ENCODE measurements around the gene MEPCE. TPM values are rescaled to one million over a fixed set of nuclear protein-coding genes. Genes with fewer than 3 reads are reported as not detected.
A peak's percentile ranks its signal among the peaks of the same experiment; 100 is the strongest.

MEPCE gene
- total and polyA plus RNA-seq, 9 of the 15 experiments (the other 6 are each of a cell fraction or from before 2014, with no cell fraction given), result 10.9 to 76.3 (median 44.1) TPM

DNA sequence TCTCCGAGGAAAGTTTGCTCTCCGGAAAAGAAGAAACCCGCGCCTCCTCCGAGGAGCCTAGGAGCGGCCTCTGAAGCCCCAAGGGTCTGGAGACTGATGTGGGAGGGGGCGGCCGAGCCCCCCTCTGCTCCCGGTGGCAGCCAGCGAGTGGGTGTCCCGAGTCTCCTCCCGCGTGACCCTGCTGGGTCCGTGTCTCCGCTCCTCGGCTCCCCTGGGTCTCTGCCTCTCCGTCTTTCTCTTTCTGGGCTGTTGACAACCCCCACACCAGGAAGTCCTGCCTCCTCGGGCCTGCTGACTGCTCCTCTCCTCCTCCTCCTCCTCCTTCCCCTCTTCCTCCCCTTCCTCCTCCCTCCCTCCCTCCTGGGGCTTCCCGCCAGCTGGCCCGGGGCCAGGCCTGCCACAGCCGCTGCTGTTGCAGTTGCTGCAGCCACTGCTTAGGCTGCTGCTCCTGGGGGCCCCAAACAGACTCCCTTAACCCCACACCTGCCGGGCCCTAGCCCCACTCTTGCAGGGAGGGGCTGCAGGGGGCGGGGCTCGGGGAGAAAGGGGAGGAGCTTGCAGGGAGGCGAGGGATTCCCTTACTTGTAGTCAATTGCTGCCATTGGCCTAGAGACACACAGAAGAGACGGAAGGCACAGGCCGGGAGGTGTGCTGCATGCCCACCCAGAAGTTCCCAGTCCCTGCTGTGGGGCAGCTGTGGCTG is 49.5 kb downstream of the MEPCE start, which contains the start of gene TSC22D4 (continued):
- TF ChIP-seq, protein P1, sequence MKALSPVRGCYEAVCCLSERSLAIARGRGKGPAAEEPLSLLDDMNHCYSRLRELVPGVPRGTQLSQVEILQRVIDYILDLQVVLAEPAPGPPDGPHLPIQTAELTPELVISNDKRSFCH (CRISPR knock-in tag; IDR thresholded peaks at IDR 0.05), result no peak
- TF ChIP-seq, protein P1 (tag; IDR thresholded peaks at IDR 0.05), result no peak
- TF ChIP-seq BRD9 (IDR thresholded peaks at IDR 0.05; ENCODE audit: low read depth, partially characterized antibody), result no peak
- TF ChIP-seq, protein P2, sequence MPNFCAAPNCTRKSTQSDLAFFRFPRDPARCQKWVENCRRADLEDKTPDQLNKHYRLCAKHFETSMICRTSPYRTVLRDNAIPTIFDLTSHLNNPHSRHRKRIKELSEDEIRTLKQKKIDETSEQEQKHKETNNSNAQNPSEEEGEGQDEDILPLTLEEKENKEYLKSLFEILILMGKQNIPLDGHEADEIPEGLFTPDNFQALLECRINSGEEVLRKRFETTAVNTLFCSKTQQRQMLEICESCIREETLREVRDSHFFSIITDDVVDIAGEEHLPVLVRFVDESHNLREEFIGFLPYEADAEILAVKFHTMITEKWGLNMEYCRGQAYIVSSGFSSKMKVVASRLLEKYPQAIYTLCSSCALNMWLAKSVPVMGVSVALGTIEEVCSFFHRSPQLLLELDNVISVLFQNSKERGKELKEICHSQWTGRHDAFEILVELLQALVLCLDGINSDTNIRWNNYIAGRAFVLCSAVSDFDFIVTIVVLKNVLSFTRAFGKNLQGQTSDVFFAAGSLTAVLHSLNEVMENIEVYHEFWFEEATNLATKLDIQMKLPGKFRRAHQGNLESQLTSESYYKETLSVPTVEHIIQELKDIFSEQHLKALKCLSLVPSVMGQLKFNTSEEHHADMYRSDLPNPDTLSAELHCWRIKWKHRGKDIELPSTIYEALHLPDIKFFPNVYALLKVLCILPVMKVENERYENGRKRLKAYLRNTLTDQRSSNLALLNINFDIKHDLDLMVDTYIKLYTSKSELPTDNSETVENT (CRISPR knock-in tag; IDR thresholded peaks at IDR 0.05), result peak; percentile 81
- TF ChIP-seq POLR2AphosphoS5 (IDR thresholded peaks at IDR 0.05; ENCODE audit: control insufficient read depth, insufficient read depth, low read depth, low read length), result peak; percentile 82
- TF ChIP-seq GTF2F1 (IDR thresholded peaks at IDR 0.05; ENCODE audit: low read depth, low read length), result no peak
- TF ChIP-seq NCOA1 (IDR thresholded peaks at IDR 0.05; ENCODE audit: low read depth), result peak; percentile 74
- no peak for TF ChIP-seq RBM34 (IDR thresholded peaks at IDR 0.05; ENCODE audit: borderline replicate concordance, insufficient read depth, low read length)
- no peak for TF ChIP-seq COPS2 (conservative IDR thresholded peaks at IDR 0.05)
- peak; percentile 87 for TF ChIP-seq RBFOX2 (IDR thresholded peaks at IDR 0.05; ENCODE audit: low read depth, low read length)
- TF ChIP-seq, protein P3, sequence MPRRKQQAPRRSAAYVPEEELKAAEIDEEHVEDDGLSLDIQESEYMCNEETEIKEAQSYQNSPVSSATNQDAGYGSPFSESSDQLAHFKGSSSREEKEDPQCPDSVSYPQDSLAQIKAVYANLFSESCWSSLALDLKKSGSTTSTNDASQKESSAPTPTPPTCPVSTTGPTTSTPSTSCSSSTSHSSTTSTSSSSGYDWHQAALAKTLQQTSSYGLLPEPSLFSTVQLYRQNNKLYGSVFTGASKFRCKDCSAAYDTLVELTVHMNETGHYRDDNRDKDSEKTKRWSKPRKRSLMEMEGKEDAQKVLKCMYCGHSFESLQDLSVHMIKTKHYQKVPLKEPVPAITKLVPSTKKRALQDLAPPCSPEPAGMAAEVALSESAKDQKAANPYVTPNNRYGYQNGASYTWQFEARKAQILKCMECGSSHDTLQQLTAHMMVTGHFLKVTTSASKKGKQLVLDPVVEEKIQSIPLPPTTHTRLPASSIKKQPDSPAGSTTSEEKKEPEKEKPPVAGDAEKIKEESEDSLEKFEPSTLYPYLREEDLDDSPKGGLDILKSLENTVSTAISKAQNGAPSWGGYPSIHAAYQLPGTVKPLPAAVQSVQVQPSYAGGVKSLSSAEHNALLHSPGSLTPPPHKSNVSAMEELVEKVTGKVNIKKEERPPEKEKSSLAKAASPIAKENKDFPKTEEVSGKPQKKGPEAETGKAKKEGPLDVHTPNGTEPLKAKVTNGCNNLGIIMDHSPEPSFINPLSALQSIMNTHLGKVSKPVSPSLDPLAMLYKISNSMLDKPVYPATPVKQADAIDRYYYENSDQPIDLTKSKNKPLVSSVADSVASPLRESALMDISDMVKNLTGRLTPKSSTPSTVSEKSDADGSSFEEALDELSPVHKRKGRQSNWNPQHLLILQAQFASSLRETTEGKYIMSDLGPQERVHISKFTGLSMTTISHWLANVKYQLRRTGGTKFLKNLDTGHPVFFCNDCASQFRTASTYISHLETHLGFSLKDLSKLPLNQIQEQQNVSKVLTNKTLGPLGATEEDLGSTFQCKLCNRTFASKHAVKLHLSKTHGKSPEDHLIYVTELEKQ (CRISPR knock-in tag; IDR thresholded peaks at IDR 0.05), result no peak
- TF ChIP-seq ZNF764 (CRISPR knock-in tag; IDR thresholded peaks at IDR 0.05; ENCODE audit: low read depth), result no peak
- peak; percentile 83 for TF ChIP-seq NCOR1 (IDR thresholded peaks at IDR 0.05)
- peak; percentile 98 to 99 for TF ChIP-seq FOXK2 (conservative IDR thresholded peaks at IDR 0.05 in 1 of 2, IDR thresholded peaks at IDR 0.05 in 1 of 2; ENCODE audit: low read depth in 2 of 2)
- TF ChIP-seq, protein P4, sequence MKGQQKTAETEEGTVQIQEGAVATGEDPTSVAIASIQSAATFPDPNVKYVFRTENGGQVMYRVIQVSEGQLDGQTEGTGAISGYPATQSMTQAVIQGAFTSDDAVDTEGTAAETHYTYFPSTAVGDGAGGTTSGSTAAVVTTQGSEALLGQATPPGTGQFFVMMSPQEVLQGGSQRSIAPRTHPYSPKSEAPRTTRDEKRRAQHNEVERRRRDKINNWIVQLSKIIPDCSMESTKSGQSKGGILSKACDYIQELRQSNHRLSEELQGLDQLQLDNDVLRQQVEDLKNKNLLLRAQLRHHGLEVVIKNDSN (CRISPR knock-in tag; IDR thresholded peaks at IDR 0.05), result no peak
- TF ChIP-seq LEF1 (IDR thresholded peaks at IDR 0.05), result peak; percentile 92
- no peak for TF ChIP-seq TARDBP (IDR thresholded peaks at IDR 0.05)
- no peak for TF ChIP-seq ZSCAN29 (IDR thresholded peaks at IDR 0.05)
- TF ChIP-seq SMARCA4 (IDR thresholded peaks at IDR 0.05), result peak; percentile 85
- peak; percentile 99; the same call in 1 of the 2 replicates for TF ChIP-seq HDGF (IDR thresholded peaks at IDR 0.05)
- no peak for TF ChIP-seq SNIP1 (IDR thresholded peaks at IDR 0.05; ENCODE audit: low read depth)
- no peak for TF ChIP-seq SIX5 (IDR thresholded peaks at IDR 0.05; ENCODE audit: borderline replicate concordance in 1 of 2, insufficient read depth in 1 of 2, low read depth in 1 of 2, low read length in 2 of 2)
- TF ChIP-seq PTRF (tag; IDR thresholded peaks at IDR 0.05), result no peak
- TF ChIP-seq LCOR (CRISPR knock-in tag; IDR thresholded peaks at IDR 0.05), result peak; percentile 94
